K562 (cell line): ENCODE results near the gene ACOX2. TPM values are rescaled to one million over a fixed set of nuclear protein-coding genes. Genes with fewer than 3 reads are reported as not detected.

Source experiments
- ATAC-seq: fragments of 200-7000 bp; cut with Tn5 transposase; 3 replicates; pipeline ENCODE4 v1.9.1; 2020; ENCODE audit warnings: moderate library complexity
- BruUV-seq: library from RNA; stranded (reverse); fragments of 400-500 nt; replicated peaks from 2 replicates; lab custom pipeline; 2021; lab: Mats Ljungman, UMichigan
- CTCF ChIA-PET: fragments of 300-600 bp; formaldehyde crosslinking; extraction: SDS; loops from one replicate; lab custom pipeline; 2021; ENCODE audit warnings: low intra/inter-chr PET ratio; lab: Yijun Ruan, JAX
- POLR2A ChIA-PET: fragments of 300-600, 350-650 bp; sonication (Branson Sonifier 250); formaldehyde crosslinking; extraction: SDS; loops from one replicate; lab custom pipeline; 2021; ENCODE audit warnings: antibody characterized with exemption, inconsistent platforms; lab: Yijun Ruan, JAX
- DNase-seq, 4 experiments: peaks; one replicate each; pipeline versions ENCODE4 v3.0.0 to v3.0.0-alpha.2; 2011 to 2018; ENCODE audit warnings: low spot score in 3 of 4, mixed read lengths in 3 of 4; ENCODE audit errors: extremely low read depth in 1 of 4
- FAIRE-seq: peaks from 2 replicates; lab custom pipeline; 2011; peaks lifted over from hg19 to GRCh38; lab: Jason Lieb, UNC
- H2AFZ ChIP-seq: 2 replicates; pipeline ENCODE4 v1.6.0; 2011; ENCODE audit warnings: low read depth, low read length, control low read depth, inconsistent platforms
- H3K27ac ChIP-seq: fragments of 200-600 bp; 3 replicates; pipeline ENCODE4 v1.8.0; 2011; ENCODE audit warnings: low read depth, mild to moderate bottlenecking, control low read depth, inconsistent platforms, low read length, moderate library complexity, mixed read lengths; ENCODE audit errors: extremely low read depth
- H3K27me3 ChIP-seq, 2 experiments: fragments of 300-600 bp in 1 of 2; 2 replicates in 1 of 2; 3 replicates in 1 of 2; pipeline versions ENCODE4 v1.6.0 to v1.8.0; 2011; ENCODE audit warnings: inconsistent platforms in 2 of 2, low read length in 2 of 2, mild to moderate bottlenecking in 1 of 2, mixed read lengths in 1 of 2, moderate library complexity in 1 of 2; ENCODE audit not compliant: control insufficient read depth in 2 of 2, insufficient read depth in 2 of 2
- H3K36me3 ChIP-seq: fragments of 300-600 bp; 3 replicates; pipeline ENCODE4 v1.8.0; 2011; ENCODE audit warnings: mild to moderate bottlenecking, low read length, inconsistent platforms; ENCODE audit not compliant: control insufficient read depth, insufficient read depth
- H3K4me1 ChIP-seq, 2 experiments: fragments of 200-600 bp in 1 of 2; replicated peaks in 1 of 2; 2 replicates in 1 of 2; 3 replicates in 1 of 2; pipeline versions ENCODE4 v1.5.1 to v1.8.0; 2011; ENCODE audit warnings: inconsistent platforms in 2 of 2, low read length in 2 of 2, mild to moderate bottlenecking in 1 of 2, mixed read lengths in 1 of 2, moderate library complexity in 1 of 2; ENCODE audit not compliant: control insufficient read depth in 2 of 2, insufficient read depth in 2 of 2
- H3K4me2 ChIP-seq: 2 replicates; pipeline ENCODE4 v1.6.1; 2011; ENCODE audit warnings: low read length, control low read depth, inconsistent platforms, mixed read lengths; ENCODE audit not compliant: insufficient read depth
- H3K4me3 ChIP-seq: fragments of 200-600 bp; sonication (generic), shearing (Covaris generic); 2 replicates; pipeline ENCODE4 v1.5.1; 2016; ENCODE audit warnings: control low read depth, inconsistent platforms
- H3K79me2 ChIP-seq: fragments of 200-600 bp; 3 replicates; pipeline ENCODE4 v1.8.0; 2011; ENCODE audit warnings: low read length, inconsistent platforms; ENCODE audit not compliant: control insufficient read depth, insufficient read depth
- H3K9ac ChIP-seq, 2 experiments: 2 replicates each; pipeline versions ENCODE4 v1.6.0 to v1.6.1; 2011; ENCODE audit warnings: low read depth in 2 of 2, low read length in 2 of 2, control low read depth in 1 of 2, inconsistent platforms in 1 of 2, mild to moderate bottlenecking in 1 of 2, mixed read lengths in 1 of 2; ENCODE audit not compliant: insufficient read depth in 1 of 2
- H3K9me1 ChIP-seq: one replicate; pipeline ENCODE4 v1.6.0; 2011; ENCODE audit warnings: inconsistent platforms, mild to moderate bottlenecking, low read length, moderate library complexity; ENCODE audit not compliant: control insufficient read depth, insufficient read depth
- H3K9me3 ChIP-seq: replicated peaks from 2 replicates; pipeline ENCODE4 v1.5.1; 2011; ENCODE audit warnings: low read depth, low read length, inconsistent platforms; ENCODE audit not compliant: control insufficient read depth, insufficient read depth
- H4K20me1 ChIP-seq: replicated peaks from 2 replicates; pipeline ENCODE4 v1.6.1; 2011; ENCODE audit warnings: low read length, inconsistent platforms, mixed read lengths; ENCODE audit not compliant: control insufficient read depth, insufficient read depth
- FOSL1 ChIP-seq: fragments of 200-800 bp; sonication (Bioruptor generic); conservative IDR thresholded peaks from 2 replicates; pipeline ENCODE4 v1.6.1; 2016; ENCODE audit warnings: missing genetic modification characterization, missing compliant biosample characterization
- KLF16 ChIP-seq: IDR thresholded peaks from 2 replicates; pipeline ENCODE4 v1.6.1; 2016; ENCODE audit warnings: antibody characterized with exemption
- MYBL2 ChIP-seq, 2 experiments: fragments of 450-650 bp in 1 of 2; sonication (generic) in 1 of 2; formaldehyde crosslinking in 1 of 2; IDR thresholded peaks; 2 replicates each; pipeline versions ENCODE4 v1.6.1 to v1.8.1; 2017 to 2022; ENCODE audit warnings: borderline replicate concordance in 1 of 2, inconsistent platforms in 1 of 2, low read depth in 1 of 2, mild to moderate bottlenecking in 1 of 2, missing genetic modification reagents in 1 of 2, moderate library complexity in 1 of 2
- NBN ChIP-seq: fragments of 450-650 bp; IDR thresholded peaks from 2 replicates; pipeline ENCODE4 v1.6.1; 2016; ENCODE audit warnings: low read depth, mild to moderate bottlenecking
- NRF1 ChIP-seq, 2 experiments: fragments of 450-650 bp; IDR thresholded peaks in 1 of 2; conservative IDR thresholded peaks in 1 of 2; 2 replicates each; pipeline ENCODE4 v1.6.1; 2014; ENCODE audit warnings: mild to moderate bottlenecking in 2 of 2
- TAF9B ChIP-seq: fragments of 450-650 bp; IDR thresholded peaks from 2 replicates; pipeline ENCODE4 v1.6.1; 2018; ENCODE audit warnings: mild to moderate bottlenecking; ENCODE audit not compliant: partially characterized antibody
- YY1 ChIP-seq, 3 experiments: IDR thresholded peaks; 2 replicates each; pipeline ENCODE4 v1.6.1; 2011; ENCODE audit warnings: low read length in 2 of 3, mild to moderate bottlenecking in 2 of 3, moderate library complexity in 2 of 3, borderline replicate concordance in 1 of 3, control low read depth in 1 of 3, low read depth in 1 of 3; ENCODE audit not compliant: insufficient read depth in 3 of 3, insufficient replicate concordance in 2 of 3, control insufficient read depth in 1 of 3, insufficient read length in 1 of 3; ENCODE audit errors: extremely low read depth in 1 of 3
- ZC3H11A ChIP-seq: IDR thresholded peaks from 2 replicates; pipeline ENCODE4 v1.6.1; 2012; ENCODE audit warnings: low read depth, low read length, improper control_type of control experiment
- WGBS: fragments of 100-300 bp; shearing (Covaris generic); methylation state at CpG from one replicate; pipeline ENCODE4 v1.1.6; 2016; ENCODE audit warnings: low coverage, mixed read lengths; ENCODE audit not compliant: insufficient coverage; ENCODE audit errors: missing lambda C conversion rate; 5-methylcytosine and 5-hydroxymethylcytosine counted together
- in situ Hi-C: fragments of 300-500 bp; cut with MboI; formaldehyde crosslinking; loops from 4 replicates; pipeline ENCODE4 v1.15.0; 2018; ENCODE audit warnings: inconsistent platforms, mixed read lengths
- intact Hi-C: fragments of 100-400 bp; cut with micrococcal nuclease; formaldehyde crosslinking; loops from 2 replicates; pipeline ENCODE4 v1.14.2; 2022
- polyA plus RNA-seq, 8 experiments: library from polyadenylated mRNA; depleted of rRNA in 4 of 8; stranded (reverse) in 5 of 8; unstranded in 3 of 8; fragments of >200 nt; fragmentation: Nextera tagmentation in 2 of 8; fragmentation: Illumina TruSeq in 1 of 8; extraction: Ambion mirVana in 2 of 8; extraction: Trizol in 1 of 8; gene quantifications; 2 replicates each; pipeline versions ENCODE4 v1.2.1 to v1.2.3, GENCODE V29; 2011 to 2014; ENCODE audit warnings: inconsistent platforms in 1 of 8, missing spikeins in 1 of 8
- total RNA-seq, 7 experiments: library from RNA; depleted of rRNA in 6 of 7; stranded (reverse); fragments of >200 nt in 6 of 7; fragmentation: Illumina TruSeq in 2 of 7; extraction: Trizol in 2 of 7; gene quantifications; 2 replicates each; pipeline versions ENCODE4 v1.2.1 to v1.2.3, GENCODE V29; 2011 to 2021; ENCODE audit warnings: low replicate concordance in 1 of 7
- TF ChIP-seq, protein P1 (sequence below): fragments of 450-650 bp; IDR thresholded peaks from 2 replicates; pipeline ENCODE4 v1.6.1; 2016; ENCODE audit warnings: mild to moderate bottlenecking, moderate library complexity

Gene ACOX2
- total and polyA plus RNA-seq, 9 of the 15 experiments (the other 6 are each of a cell fraction or from before 2014, with no cell fraction given) = 0.15 TPM; not detected in 8

DNA sequence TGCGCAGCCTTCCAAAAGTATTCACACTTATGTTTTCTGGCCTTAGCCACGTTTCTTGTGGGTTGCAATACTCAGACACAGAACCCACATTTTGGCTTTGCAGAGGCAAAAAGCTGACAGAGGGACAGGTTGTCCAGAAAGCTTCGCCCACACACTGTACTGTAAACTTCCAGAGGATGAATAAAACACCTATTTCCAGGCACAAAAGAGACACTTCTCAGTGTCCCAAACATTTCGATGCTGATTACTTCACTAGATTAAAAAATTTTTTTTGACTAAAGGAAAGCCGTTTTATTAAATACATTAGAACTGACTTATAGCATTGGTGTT is 73.1 kb downstream of the ACOX2 start:
- CTCF ChIA-PET = interaction anchor here (1.4 kb wide), 1 partner anchor 68 kb away, joined by 7 read pairs; no protein-coding TSS in a partner anchor
- no peak for FAIRE-seq
- H3K4me1 ChIP-seq = peaks cover 0 to 2% of the 10 kb centered on the region in 2 experiments; a peak in 1 of 5 replicates
- H3K9ac ChIP-seq = no peak overlapping the region
- no peak for DNase-seq
- WGBS = 17% methylated on average over 5 of the region's 5 CpGs
- no peaks in the 10 kb centered on the region for H4K20me1 ChIP-seq
- peak overlapping the region; percentile 75 for H2AFZ ChIP-seq
- H3K9me3 ChIP-seq = no peaks in the 10 kb centered on the region
- no peaks in the 10 kb centered on the region for H3K9me1 ChIP-seq
- in situ Hi-C loops (no loop called here), intact Hi-C loops (loop anchor here (1.0 kb wide), 1 partner anchor 68 kb away; no protein-coding TSS in a partner anchor)
- no peak for ATAC-seq
- H3K27me3 ChIP-seq = 0 out of 5 replicates have a peak, but pooled peaks cover 0 to 2% of the 10 kb centered on the region in 2 experiments
- POLR2A ChIA-PET = no interaction called here
- H3K27ac ChIP-seq = no peak overlapping the region
- TF ChIP-seq KLF16 = 0 out of 2 replicates have a peak, but pooled peaks have one; percentile 1
- TF ChIP-seq TAF9B = no peak
- TF ChIP-seq, protein P1, sequence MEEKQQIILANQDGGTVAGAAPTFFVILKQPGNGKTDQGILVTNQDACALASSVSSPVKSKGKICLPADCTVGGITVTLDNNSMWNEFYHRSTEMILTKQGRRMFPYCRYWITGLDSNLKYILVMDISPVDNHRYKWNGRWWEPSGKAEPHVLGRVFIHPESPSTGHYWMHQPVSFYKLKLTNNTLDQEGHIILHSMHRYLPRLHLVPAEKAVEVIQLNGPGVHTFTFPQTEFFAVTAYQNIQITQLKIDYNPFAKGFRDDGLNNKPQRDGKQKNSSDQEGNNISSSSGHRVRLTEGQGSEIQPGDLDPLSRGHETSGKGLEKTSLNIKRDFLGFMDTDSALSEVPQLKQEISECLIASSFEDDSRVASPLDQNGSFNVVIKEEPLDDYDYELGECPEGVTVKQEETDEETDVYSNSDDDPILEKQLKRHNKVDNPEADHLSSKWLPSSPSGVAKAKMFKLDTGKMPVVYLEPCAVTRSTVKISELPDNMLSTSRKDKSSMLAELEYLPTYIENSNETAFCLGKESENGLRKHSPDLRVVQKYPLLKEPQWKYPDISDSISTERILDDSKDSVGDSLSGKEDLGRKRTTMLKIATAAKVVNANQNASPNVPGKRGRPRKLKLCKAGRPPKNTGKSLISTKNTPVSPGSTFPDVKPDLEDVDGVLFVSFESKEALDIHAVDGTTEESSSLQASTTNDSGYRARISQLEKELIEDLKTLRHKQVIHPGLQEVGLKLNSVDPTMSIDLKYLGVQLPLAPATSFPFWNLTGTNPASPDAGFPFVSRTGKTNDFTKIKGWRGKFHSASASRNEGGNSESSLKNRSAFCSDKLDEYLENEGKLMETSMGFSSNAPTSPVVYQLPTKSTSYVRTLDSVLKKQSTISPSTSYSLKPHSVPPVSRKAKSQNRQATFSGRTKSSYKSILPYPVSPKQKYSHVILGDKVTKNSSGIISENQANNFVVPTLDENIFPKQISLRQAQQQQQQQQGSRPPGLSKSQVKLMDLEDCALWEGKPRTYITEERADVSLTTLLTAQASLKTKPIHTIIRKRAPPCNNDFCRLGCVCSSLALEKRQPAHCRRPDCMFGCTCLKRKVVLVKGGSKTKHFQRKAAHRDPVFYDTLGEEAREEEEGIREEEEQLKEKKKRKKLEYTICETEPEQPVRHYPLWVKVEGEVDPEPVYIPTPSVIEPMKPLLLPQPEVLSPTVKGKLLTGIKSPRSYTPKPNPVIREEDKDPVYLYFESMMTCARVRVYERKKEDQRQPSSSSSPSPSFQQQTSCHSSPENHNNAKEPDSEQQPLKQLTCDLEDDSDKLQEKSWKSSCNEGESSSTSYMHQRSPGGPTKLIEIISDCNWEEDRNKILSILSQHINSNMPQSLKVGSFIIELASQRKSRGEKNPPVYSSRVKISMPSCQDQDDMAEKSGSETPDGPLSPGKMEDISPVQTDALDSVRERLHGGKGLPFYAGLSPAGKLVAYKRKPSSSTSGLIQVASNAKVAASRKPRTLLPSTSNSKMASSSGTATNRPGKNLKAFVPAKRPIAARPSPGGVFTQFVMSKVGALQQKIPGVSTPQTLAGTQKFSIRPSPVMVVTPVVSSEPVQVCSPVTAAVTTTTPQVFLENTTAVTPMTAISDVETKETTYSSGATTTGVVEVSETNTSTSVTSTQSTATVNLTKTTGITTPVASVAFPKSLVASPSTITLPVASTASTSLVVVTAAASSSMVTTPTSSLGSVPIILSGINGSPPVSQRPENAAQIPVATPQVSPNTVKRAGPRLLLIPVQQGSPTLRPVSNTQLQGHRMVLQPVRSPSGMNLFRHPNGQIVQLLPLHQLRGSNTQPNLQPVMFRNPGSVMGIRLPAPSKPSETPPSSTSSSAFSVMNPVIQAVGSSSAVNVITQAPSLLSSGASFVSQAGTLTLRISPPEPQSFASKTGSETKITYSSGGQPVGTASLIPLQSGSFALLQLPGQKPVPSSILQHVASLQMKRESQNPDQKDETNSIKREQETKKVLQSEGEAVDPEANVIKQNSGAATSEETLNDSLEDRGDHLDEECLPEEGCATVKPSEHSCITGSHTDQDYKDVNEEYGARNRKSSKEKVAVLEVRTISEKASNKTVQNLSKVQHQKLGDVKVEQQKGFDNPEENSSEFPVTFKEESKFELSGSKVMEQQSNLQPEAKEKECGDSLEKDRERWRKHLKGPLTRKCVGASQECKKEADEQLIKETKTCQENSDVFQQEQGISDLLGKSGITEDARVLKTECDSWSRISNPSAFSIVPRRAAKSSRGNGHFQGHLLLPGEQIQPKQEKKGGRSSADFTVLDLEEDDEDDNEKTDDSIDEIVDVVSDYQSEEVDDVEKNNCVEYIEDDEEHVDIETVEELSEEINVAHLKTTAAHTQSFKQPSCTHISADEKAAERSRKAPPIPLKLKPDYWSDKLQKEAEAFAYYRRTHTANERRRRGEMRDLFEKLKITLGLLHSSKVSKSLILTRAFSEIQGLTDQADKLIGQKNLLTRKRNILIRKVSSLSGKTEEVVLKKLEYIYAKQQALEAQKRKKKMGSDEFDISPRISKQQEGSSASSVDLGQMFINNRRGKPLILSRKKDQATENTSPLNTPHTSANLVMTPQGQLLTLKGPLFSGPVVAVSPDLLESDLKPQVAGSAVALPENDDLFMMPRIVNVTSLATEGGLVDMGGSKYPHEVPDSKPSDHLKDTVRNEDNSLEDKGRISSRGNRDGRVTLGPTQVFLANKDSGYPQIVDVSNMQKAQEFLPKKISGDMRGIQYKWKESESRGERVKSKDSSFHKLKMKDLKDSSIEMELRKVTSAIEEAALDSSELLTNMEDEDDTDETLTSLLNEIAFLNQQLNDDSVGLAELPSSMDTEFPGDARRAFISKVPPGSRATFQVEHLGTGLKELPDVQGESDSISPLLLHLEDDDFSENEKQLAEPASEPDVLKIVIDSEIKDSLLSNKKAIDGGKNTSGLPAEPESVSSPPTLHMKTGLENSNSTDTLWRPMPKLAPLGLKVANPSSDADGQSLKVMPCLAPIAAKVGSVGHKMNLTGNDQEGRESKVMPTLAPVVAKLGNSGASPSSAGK = peak; percentile 45; the same call in 1 of the 2 replicates
- no peak for TF ChIP-seq MYBL2 (IDR thresholded peaks at IDR 0.05; ENCODE audit: low read depth)
- no peak for TF ChIP-seq MYBL2 (CRISPR knock-in tag; IDR thresholded peaks at IDR 0.05; ENCODE audit: borderline replicate concordance)
- TF ChIP-seq NBN = no peak
- TF ChIP-seq NRF1 (conservative IDR thresholded peaks at IDR 0.05 in 1 of 2, IDR thresholded peaks at IDR 0.05 in 1 of 2) = peak in 1 of 2 experiments; percentile 29; a peak in 2 of 4 replicates
- no peak for TF ChIP-seq ZC3H11A
- TF ChIP-seq FOSL1 (tag) = peak; percentile 52; the same call in 1 of the 2 replicates
- no peak for TF ChIP-seq YY1 (IDR thresholded peaks at IDR 0.05; ENCODE audit: borderline replicate concordance in 1 of 3, control insufficient read depth in 1 of 3, extremely low read depth in 1 of 3, insufficient read depth in 3 of 3, insufficient read length in 1 of 3, insufficient replicate concordance in 2 of 3, low read depth in 1 of 3, low read length in 2 of 3)
- H3K4me3 ChIP-seq = no peak overlapping the region
- no TSS peak for BruUV-seq
- peak overlapping the region; percentile 34; the same call in 1 of the 2 replicates for H3K4me2 ChIP-seq
- H3K79me2 ChIP-seq = no peaks in the 10 kb centered on the region
- H3K36me3 ChIP-seq = no peaks in the 10 kb centered on the region
